Skin of body (tissue), 2 donors: ENCODE data around the gene SVOP. TPM values are rescaled to one million over a fixed set of nuclear protein-coding genes. Genes with fewer than 3 reads are reported as not detected.

Source experiments
- DNase-seq: peaks from one replicate; lab custom pipeline; 2025; lab: John Stamatoyannopoulos, UW
- total RNA-seq: library from RNA; depleted of rRNA; stranded (reverse); fragments of >200 nt; gene quantifications from one replicate; pipeline ENCODE4 v1.2.3, GENCODE V29; 2014

Gene SVOP
- total RNA-seq, 1 donor from 2014 or later: 0.30 TPM

- no peak for DNase-seq
Observed at GRCh38 chr12:108939594-108939993, 81.3 kb downstream of the SVOP start.

GRCh38 chr12:108938247-108938924 is 82.5 kb downstream of the SVOP start:
- DNase-seq: no peak

DNA sequence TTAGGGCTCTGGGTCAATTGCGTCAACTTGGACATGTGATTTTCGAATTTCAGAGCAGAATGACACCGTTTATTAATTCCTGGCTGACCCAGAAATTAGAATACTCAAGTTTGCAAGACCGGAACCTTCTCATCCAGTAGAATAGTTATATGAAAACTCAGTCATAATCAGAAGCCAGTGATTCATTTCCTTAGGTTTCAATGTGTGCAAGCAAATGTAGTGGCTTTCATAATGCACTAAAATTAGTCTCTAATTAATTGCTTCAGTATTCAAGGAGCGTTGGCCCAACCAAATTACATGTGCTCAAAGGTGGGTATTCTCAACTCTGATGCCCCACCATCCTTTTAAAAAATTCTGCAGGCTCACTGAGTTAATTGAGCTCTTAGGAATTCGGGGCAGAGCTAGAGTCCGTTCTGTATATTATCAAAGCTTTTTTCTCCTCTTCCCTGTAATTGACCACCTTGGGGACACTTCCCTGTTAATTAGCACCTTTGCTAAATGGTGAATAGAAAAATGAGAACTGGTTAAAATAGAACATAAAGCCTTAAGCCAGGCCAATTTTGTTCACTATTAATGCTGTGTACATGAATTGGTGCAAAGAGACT is 85.6 kb downstream of the SVOP start:
- no peak for DNase-seq

- DNase-seq: no peak
Observed at GRCh38 chr12:108933949-108934348, 86.9 kb downstream of the SVOP start.

DNA sequence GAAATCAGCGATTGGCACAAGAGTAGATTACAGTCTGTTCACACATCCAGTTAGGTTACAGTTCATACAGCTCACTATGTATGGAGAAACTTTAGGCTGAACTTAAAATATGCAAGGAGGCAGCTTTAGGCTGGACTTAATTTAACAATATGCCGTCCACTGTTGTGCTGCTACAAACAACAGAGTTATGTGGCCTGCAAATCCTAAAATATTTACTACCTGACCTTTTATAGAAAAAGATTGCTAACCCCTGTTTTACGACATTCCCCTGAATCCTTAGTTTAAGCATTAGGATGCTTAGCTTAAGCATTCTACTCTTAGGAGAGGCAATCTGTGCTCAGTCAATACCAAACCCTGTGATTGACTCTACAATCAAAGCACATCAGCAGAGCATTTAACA is 90.1 kb downstream of the SVOP start:
- no peak for DNase-seq

DNA sequence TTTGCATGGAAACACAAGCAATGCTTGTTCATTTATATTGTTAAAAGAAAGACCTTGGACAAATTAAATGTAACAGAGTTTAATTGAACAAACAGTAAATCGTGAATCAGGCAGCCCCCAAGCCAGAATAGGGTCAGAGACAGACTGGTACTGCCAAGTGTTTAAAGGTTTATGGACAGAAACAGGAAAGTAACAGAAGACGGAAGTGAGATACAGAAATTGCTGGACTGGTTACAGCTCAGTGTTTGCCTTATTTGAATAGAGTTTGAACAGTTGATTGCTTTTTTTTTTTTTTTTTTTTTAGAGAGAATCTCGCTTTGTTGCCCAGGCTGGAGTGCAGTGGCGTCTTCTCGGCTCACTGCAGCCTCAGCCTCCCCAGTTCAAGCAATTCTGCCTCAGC is 90.7 kb downstream of the SVOP start:
- DNase-seq: no peak

DNA sequence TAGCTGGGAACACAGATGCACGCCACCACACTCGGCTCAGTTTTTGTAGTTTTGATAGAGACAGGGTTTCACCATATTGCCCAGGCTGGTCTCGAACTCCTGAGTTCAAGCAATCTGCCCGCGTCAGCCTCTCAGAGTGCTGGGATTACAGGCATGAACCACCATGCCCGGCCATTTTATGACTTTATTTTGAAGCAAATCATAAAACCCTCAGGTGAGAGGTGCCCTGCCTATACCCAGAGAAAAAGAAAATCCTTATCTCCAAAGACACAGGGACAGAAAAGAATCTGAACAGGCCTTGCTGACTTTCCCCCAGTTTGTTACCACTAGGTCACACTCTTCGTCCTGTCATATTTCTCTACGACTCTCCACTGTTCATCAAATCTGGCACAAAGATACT is 92.2 kb downstream of the SVOP start:
- no peak for DNase-seq

GRCh38 chr12:108922918-108923317 is 98.0 kb downstream of the SVOP start:
- no peak for DNase-seq

- no peak for DNase-seq
Observed at GRCh38 chr12:108921946-108922345, 98.9 kb downstream of the SVOP start.

- no peak for DNase-seq
Observed at GRCh38 chr12:108918960-108919642, 101.8 kb downstream of the SVOP start.

GRCh38 chr12:108918206-108918605 is 102.7 kb downstream of the SVOP start:
- DNase-seq: no peak

GRCh38 chr12:108916336-108916735 is 104.5 kb downstream of the SVOP start:
- DNase-seq: no peak

DNA sequence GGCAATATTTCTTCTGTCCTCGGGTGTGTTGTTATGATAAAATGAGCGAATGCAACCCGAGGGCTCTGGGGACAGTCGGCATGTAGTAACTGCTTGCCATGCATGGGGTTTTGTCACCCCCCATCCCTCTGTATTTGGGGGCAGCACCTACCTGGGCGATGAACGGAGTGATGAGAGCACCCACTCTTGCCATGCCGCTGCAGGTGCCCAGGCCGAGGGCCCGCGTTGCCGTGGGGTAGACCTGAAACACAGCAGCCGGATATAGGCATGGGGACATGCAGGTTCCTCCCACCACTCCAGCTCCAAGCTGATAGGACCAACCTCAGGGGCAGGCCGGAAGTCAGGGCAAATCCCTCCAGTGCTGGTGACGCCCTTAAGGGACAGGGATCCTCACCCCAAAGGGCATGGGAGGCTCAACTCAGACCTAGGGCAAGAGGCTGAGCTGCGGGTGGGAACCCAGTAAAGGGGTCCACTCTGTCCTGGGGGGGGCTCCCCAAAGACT is 105.2 kb downstream of the SVOP start:
- DNase-seq: no peak

DNA sequence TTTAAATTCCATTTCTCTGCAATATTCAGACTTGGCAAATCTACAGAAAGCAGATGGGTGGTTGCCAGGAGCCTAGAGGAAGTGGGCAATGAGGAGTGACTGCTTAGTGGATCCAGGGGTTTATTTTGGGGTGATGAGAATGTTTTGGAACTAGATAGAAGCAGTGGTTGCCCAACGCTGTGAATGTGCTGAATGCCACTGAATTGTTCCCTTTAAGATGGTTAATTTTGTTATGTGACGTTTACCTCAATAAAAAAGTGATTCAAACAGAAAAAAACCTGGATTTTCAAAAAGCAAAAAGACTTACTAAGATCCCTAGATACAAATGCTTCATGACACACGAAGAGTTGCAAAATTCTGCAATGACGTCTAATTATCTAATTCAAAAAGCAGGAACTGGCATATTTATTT is 106.7 kb downstream of the SVOP start:
- no peak for DNase-seq

GRCh38 chr12:108912361-108912760 is 108.5 kb downstream of the SVOP start:
- no peak for DNase-seq

DNA sequence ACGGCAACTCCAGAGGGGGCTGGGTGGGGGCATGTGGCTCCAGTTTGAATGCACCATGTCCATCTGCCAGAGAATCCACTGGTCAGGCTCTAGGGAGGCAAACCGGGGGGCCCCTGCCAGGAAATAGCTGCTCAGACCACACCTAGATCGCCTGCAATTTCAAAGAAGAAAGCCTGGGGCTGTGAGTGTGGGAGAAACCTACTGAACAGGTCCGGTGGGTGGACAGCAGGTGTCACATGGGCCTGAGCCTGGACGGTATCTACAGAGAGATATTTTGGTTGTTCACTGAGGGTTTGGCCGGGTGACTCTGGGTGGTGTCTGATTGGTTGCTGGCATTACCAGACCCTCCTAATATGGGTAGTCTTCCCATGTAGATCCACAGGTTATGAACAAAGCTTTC is 109.0 kb downstream of the SVOP start:
- no peak for DNase-seq

GRCh38 chr12:108910336-108910735 is 110.5 kb downstream of the SVOP start:
- no peak for DNase-seq

DNA sequence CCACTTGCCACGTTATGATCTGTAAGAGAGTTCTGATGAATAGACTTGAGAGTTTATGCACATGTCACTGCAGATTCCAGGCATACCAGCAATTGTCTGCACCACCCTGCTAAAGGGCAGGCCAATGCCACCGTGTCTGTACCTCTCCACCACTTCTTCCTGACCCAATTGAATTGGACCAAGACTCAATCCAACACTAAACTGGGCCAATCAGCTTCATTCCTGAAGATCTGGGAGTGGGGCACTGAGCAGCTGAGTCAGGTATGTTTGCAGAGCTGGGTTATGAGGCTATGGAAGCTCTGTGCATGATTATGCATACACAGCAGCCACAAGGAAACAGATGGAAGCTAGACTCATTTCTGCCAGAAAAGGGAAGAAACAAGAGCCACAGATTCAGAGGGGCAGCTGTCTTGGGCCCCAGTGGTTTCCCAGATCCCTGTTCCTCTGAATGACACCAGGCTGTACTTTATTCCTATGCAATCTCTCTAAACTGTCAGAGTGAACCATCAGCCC is 113.0 kb downstream of the SVOP start:
- no peak for DNase-seq

GRCh38 chr12:108906971-108907370 is 113.9 kb downstream of the SVOP start:
- DNase-seq: no peak

DNA sequence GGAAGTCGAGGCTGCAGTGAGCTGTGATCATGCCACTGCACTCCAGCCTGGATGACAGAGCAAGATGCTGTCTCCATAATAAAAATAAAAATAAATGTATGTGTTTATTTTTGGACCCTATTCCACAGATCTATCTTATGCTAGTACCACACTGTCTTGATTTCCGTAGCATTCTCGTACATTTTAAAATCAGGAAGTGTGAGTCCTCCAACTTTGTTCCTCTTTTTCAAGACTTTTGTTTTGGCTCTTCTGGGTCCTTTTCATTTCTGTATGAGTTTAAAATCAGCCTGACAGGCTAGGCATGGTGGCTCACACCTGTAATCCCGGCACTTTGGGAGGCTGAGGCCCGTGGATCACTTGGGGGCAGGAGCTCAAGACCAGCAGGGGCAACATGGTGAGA is 115.1 kb downstream of the SVOP start:
- DNase-seq: no peak

DNA sequence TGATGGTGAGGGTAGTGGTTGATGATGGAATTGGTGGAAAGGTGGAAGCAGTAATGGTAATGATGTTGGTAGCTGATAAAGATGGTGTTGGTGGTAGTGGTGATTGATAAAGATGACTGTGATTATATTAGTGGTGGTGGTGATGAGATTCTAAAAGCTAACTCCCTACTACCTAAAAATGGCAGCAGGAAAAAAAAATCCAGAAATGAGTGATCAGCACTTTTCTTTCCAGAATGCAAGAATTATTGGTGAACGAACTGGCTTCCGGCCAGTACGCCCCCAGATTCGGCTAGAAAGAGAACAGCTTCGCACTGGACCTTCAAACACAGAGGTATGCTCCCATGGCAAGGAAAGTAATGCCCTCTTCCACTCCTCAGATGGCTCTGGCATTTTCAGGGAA is 121.7 kb downstream of the SVOP start:
- DNase-seq: no peak

DNA sequence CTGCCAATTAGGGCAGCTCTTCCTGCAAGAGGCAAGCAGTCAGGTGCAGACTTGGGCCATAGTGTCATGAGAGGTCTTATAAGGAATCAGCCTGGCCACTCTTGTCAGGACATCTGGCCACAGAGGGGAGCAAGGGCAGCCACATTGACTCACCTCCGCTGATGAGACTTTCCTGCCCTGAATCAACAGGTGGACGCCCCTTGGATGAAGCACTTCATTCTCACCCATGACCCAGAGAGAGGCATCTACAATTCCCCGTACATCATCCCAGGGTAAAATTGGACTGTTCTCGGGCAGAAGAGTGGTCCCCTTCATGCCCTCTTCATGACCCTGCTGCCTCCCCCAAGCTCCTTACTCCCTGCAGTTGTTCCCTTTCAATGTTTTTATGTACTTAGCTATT is 124.1 kb downstream of the SVOP start:
- no peak for DNase-seq

- no peak for DNase-seq
Observed at GRCh38 chr12:108896336-108896735, 124.5 kb downstream of the SVOP start.
